GM21737 (cell line): Measurements from ENCODE around the gene OCEL1.

ENCODE experiments used
- ATAC-seq: cut with Tn5 transposase; IDR thresholded peaks from one replicate; pipeline ENCODE4 v1.9.1; 2021; ENCODE audit warnings: mild to moderate bottlenecking, moderate library complexity; ENCODE audit not compliant: unreplicated experiment

The OCEL1 gene

DNA sequence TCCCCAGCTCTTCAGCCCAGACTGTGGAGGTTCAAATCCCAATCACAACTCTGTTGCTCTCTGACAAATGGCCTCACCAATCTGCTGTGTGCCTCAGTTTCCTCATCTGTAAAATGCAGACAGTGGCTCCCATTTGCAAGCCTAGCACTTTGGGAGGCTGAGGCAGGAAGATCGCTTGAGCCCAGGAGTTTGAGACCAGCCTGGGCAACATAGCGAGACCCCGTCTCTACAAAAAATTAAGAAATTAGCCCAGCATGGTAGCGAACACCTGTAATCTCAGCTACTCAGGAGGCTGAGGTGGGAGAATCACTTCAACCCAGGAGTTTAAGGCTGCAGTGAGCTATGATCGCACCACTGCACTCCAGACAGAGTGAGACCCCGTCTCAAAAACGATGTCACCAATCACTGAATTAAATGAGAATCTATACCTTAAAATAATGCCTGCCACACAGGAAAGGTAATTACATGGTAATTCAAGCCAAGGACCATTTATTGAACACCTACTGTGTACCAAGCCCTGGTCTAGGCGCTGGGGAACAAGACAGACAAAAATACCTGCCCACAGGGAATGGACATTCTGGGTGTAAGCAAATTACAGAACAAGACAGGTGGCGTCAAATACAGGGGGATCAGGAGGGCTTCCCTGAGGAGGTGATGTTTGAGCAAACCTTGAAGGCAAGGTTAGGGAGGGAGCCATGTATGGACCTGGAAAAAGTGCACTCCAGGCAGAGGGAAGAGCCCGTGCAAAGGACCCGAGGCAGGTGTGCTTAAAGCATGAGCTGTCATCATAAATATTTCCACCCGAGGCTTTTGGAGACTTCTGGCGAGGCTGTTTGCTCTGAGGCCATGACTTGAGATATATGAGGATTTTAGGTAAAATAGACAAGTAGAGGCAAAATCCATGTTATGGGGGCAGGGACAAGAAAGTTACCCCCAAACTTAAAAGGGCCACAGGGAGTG is 12.0 kb downstream of the OCEL1 start:
- ATAC-seq, result no peak

DNA sequence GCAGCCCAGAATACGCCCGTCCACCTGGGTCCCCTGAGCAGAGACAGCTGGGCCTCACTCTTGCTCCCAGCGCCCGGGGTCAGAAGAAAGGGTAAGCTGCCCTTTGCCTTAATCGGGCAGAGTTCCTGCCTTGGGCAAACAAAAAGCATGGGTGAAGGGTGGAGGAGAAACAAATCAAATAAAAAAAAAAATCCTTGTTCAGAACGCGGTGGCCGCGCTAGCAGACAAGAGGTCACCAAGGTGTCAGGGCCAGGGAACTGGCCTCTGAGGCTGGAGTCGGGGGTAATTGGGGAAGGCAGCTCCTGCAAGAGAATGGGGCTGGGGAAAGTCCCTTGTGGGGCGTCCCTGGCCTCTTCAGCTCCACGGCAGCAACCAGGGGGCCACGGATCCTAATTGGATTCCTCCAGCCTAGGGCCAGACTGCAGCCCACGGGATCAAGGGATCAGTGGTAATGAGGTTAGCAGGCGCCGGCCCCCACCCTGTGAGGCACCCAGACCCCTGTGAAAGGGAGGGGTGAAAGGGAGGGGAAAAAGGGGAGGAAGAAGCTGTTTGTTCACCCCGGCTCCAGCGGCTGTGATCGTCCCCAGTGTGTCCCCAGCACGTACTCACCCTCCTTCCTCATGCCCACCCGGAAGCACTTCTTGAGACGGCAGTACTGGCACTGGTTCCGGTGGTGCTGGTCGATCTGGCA is 14.2 kb downstream of the OCEL1 start:
- no peak for ATAC-seq

DNA sequence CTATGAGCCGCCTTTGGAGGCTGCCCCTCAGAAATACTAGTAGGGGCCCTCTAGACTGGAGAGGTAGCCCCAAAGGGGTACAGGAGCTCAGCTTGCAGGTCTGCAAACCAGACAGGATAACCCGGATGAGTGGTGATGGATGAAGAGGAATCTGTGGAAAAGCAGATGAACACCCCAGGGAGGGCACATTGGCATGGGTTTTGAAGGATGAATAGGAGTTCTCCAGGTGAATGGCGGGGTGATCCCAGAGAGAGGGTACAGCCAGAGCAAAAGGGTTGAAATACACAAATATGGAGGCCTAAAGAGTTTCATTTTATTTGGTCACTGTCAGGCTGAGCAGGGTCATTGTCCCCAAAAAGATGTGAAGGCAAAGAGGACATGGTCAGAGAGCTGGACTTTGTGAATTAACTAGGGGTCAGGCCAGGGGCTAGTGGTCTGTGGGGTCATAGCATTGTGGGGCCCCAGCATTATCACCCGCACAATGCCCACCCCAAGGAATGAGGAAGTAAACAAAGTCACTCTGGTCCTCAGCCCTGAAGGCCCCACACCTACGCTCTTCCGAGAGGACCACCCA is 14.9 kb downstream of the OCEL1 start:
- ATAC-seq, result no peak

DNA sequence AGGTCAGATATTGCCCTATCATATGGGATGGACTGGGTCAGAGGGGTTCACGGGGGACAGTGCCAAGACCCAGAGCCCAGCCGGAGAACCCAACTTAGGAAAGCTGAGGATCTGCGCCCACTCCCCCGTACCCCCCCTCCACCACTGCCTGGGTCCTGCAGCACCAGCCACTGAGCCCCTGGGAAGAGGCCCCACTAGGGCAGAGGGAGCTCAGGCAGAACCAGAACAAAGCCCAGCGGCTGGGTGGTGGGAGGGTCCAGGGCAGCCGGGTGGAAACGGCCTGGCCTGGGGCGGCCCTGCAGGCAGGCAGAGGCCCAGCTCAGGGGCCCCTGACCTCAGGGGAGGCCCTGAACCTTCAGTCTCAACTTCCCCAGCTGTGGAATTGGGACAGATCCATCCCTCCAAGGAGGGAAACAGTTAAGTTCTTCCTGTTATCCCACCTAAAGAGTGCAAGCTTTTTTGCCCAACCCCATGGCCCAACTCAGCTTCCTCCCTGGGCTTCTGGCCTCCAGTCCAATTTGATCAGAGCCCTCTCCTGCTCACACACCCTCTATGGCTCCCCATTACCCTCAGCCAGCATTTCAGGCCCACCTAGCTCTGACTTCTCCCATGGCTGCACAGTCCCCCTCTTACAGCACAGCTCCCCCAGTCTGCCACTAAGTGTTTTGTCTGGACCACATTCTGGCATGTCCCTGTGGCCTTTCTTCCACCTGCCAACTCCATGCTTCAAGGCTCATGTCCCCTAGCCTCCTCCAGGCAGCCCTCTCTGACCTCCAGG is 16.6 kb downstream of the OCEL1 start:
- ATAC-seq, result no peak

DNA sequence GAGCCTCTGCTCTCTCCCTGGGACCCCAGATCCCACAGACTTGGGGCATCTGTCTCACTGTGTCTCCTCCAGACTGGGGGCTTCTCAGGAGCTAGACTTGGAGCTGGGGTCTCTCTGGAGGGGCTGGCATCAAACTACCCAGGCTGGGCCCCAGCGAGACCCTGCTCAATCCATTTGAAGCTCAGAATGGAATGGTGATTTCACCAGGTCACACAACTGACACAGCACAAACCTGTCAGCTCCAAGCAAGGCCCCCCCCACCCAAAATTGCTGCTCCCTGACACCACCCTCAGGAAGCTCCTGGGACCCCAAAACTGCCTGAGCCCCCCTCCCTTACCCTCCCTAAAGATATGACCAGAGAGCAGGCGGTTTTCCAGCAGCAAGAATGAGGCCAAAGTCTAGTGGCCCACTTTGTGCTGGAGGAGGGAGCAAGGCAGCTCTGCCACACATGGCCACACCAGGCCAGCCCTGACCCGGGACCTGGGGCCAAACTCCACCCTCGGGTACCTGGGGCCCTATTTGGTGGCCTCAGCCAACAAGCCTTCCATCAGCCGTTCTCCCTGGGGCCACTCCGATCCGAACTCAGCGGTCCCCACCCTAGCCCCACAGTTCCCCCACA is 17.3 kb downstream of the OCEL1 start:
- ATAC-seq, result no peak

DNA sequence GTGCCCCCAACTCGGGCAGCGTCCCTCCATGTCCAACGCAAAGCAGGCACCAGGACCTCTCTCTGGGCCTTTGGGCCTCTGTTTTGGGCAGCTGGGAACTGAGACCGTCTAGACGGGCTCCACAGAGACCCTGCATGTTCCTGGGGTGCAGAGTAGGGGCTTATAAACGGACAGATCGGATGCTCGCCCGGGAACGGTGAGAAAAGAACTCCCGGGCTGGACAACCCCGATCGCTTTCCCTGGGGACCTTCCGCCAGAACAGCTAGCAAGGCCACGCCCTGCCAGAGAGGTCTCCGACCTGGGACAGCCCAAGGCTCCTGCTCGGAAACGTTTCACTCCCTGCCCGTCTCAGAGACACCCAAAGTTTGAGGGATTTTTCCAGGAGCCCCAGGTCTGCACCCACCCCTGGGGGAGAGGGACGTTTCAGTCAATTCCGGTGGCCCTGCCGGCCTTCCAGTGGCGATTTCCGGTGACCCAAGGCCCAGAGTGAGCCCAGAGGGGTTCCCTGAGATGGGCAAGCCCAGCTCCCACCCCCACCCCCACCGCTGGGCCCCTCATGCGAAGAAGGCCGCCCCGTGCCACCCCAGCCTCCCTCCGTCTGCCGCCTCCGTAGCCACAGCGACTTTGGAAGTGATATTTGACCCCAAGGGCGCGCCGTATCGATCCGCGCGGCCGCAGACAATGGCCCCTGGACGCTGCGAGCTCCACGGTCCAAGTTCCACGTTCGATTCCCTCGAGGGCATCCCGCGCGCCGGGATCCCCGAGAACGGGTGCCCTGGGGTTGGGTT is 18.0 kb downstream of the OCEL1 start:
- no peak for ATAC-seq

DNA sequence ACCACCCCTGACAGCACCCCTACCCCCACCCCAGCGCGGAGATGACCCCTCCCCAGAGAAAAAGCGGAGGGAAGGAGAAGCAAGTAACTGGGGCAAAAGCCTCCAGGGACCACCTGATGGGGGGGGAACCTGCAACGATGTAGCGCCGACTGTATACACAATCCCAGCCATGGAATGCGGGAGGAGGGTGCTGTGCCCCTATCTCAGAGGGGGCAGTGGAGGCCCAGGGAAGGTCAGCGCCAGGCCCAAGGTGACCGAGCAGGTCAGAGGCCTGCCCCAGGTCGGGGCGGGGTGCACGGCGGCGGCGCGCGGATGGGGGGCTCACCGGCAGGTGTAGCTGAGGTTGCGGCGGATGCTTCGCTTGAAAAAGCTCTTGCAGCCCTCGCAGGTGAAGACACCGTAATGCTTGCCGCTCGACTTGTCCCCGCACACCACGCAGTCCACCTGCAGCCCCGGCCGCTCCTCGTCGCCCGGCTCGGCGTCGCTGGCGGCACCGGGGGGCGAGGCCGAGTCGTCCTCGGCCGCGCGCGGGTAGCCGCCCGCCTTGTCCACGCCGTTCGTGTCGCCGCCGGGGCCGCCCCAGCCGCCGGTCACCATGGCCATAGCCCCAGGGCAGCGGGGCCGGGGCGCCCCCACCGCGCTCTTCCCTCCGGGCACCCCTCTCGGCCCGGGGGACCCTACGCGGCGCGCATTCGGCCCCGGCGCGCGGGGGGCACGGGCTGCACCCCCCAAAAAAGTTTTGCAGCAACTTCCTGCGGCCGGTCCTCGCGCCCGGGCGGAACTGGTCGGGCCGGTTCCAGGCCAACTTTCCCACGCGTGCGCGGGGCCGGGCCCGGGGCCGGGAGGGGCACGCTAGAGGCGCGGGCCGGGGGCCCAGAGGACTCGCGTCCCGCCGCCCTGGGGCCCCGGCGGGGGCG is 18.9 kb downstream of the OCEL1 start:
- peak; percentile 17 for ATAC-seq

DNA sequence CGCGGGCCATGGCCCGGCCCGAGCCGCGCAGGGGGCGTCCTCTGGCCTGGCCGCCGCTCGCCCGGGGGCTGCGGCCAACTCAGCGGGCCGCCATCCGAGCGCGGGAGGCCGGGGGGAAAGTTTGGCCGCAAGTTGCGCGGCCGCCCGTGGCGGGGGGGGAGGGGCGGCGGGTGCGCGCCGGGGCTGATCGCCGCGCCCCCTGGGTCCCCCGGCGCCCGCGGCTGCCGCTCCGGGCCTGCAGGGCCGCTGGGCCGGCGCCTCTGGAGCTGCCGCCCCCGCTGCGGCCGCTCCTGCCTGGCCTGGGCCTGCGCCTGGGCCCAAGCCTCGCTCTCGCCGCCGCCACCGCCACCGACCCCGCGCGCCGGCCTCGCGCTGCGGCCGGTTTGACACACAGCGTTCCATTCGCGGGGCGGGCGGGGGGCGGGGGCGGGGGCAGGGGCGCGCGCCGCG is 19.5 kb downstream of the OCEL1 start, which contains the start of gene NR2F6:
TSS of gene NR2F6 (minus strand) at position 385 of the 450 bp plus-strand sequence. CDS start 699 bp downstream, outside the sequence.
- peak; percentile 7 for ATAC-seq

DNA sequence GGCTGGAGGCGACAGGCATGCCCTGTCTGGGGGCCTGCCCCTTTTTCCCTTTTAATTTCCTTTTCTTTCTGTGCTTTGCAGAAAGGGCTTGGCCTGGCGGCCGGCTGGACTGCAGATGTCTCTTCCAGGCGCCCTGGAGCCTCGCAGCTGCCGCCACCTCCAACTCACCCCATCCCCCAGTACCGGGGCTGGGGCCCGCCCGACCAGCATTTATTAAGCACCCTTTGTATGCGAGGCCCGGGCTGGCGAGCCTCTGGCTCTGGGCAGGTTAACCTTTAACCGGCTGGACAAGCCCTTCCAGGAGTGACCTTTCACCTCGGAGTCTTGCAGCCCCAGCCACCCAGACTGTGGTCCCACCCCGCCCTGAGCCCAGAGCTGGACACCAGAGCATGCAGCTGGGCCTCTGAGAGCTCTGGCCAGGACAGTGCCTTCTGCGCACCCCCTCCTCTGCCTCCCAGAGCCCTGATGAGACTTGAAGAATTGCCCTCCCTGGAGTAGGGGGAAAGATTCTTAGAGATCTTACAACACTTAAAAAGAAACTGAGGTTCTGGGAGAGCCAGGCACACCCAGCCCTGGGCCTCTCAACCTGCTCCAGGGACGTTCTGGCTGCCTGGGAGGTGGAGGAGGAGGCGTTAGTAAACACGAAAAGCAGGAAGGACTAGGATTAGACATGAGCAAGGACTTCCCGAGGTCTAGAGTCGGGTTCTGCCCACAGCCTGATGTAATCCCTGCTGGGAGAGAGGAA is 20.8 kb downstream of the OCEL1 start:
- no peak for ATAC-seq

DNA sequence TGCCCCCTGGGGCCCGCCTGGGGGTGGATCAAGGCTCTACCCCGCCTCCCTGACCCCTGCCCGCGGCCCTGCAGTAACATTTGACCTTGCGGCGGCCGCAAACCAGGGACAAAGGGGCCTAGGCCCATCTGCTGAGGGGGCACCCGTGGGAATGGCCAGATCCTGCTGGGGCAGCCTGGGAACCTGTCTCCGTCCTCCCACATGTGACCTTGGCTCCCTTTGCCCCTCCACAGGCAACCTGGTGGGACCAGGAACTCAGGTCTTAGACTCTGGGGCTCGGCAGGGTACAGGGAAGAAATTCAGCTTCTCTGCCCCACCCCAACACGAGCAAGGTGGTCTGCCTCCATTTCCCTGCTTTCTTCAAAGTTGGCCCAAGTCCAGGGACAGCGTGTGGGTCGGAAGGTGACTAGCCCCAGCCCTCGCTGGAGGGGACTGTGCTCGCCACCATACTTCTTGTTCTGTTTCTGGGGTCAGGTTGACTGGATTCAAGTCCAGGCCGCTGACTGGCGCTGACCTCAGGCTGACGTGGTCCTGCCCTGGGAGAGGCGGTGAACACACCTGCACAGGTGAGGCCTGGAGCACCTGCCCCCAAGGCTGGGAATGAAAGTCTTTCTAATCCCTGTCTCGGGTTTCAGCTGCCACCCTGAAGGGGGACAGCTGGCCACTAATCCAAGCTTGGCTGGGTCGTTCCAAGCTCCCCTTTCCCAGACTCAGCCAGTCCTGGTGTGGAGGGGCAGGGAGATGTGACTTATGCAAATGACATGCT is 22.2 kb downstream of the OCEL1 start:
- no peak for ATAC-seq

DNA sequence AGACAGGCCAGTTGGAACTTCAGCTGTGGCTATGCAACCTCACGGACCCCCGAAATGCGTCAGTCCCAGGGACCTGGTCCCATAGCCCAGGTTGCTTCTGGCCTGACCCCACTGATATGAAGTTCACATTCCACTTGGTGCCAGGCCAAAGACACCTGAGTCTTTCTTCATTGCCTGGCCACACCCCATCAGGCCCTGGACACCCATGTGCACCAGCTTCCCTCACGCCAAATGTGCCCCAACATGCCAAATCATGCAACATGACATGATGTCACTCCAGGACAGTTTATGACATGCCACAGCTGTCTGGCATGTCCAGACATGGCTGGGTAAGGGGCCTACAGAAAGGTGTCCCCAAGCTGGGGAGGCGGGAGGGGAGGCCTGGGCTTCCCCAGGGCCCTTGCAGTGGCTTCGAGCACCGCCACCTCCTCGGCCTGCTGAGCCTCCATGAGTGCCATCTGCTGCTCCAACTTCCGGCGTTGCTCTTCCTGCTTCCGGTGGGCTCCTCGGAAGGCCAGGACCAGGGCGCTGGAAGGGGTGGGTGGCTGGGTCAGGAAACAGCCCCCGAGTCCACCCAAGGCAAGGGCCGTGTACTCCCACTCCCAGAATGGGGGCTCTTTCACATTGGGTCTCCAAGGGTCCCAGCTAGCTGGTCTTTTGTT is 24.0 kb downstream of the OCEL1 start:
- ATAC-seq, result no peak

DNA sequence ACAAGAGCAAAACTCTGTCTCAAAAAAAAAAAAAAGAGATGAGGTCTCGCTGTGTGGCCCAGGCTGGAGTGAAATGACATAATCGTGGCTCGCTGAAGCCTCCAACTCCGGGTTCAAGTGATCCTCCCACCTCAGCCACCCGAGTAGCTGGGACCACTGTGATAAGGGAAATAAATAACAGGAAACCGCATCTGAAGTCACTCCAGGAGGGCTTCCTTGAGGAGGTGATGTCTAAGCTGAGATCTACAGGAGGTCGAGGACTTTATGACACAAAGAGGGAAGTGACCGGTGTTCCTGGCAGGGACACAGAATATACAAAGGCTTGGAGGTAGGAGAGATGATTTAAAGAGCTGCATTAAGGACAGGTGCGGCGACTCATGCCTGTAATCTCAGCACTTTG is 28.6 kb downstream of the OCEL1 start:
- ATAC-seq, result no peak

DNA sequence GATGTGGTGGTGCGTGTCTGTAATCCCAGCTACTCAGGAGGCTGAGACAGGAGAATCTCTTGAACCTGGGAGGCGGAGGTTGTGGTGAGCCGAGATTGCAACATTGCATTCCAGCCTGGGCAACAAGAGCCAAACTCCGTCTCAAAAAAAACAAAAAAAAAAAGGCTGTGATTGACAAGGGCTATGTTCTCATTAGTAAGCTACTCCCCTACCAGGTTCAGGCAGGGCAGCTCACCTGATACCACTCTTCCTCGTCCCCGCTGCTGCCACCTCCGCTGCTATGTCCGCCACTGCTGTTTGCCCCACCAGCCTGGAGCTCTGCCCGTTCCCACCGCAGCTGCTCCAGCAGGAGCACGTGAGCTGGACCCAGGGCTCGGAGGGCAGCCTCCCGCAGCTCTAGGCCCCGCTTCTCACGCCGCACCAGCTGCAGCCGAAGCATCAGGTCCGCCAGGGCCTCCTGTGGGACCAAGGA is 29.2 kb downstream of the OCEL1 start:
- ATAC-seq, result no peak

DNA sequence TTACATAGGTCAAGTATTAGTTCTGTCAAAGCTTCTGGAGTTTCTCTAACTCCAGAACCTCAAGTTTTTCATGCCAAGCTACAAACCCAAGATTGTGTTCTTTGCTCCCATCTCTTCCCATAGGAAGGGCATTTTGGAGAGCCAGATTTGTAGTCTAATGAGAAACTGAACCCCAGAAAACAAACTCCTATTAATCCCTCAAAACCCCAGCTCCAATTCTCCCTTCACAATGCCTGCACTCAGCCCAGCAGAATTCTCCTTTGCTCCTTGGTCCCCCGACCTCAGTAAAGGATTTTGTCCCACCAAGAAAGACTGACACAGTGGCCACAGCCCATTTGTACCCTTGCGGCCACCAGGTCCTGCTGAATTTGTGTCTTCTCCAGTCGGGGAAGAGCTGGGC is 30.1 kb downstream of the OCEL1 start:
- no peak for ATAC-seq

DNA sequence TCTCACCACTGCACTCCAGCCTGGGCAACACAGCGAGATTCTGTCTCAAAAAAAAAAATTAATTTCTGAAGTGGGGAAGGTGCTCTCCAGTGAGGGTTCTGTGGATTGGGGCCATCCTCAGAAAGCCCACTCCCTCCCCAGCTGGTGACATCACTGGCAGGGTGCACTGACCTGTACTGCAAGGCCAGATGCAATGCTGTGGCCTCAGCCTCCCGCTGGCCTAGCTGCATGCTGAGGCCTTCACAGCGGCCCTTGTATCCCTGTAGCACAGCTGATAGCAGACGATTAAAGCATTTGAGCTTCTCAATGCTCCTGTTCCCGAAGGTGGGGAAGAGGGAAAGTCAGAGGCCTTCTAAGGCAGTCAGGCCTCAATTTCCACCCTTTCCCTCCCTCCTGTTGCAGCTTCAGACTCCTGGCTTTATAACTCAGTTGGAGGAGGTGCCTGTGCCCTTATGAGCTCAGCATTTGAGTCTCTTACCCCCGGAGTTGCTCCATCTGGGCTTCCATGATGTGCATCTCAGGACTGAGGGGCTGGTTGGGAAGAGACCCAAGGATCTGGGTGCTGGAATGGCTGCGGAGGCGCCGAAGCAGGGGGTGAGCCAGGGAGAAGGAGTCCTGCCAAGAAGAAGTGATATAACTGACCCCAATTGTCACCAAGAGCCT is 33.2 kb downstream of the OCEL1 start:
- ATAC-seq, result no peak

DNA sequence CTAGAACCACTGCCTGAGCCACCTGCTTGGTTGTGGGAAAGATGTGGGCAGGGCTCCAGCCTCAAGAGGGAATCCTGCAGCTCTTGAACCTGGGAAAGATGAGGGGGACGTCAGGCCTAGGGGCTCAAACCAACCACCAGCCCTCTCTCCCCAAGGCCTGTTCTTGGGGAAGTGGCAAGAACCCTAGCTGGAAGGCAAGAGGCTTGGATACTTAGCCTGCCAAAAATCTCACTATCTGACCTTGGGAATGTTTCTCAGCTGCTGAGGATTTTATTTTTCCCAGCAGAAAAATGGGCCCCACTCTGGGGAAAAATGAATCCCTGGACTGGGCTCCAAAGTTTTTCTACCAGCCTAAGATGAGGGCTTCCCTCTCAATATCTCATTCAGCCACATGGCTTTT is 33.9 kb downstream of the OCEL1 start:
- ATAC-seq, result no peak
